NCI-H2196 treated with DMSO at 0.1 percent for 48 hours (cell line): ENCODE results near the gene WASF1.
"Not testable (repeated sequence)": the region's sequence is repeated elsewhere in the genome, so short reads cannot be mapped to it uniquely, and the experiment has no call there.

ENCODE experiments used
- DNase-seq: peaks from one replicate; lab custom pipeline; 2025; ENCODE audit not compliant: unreplicated experiment; lab: John Stamatoyannopoulos, UW

WASF1 gene

GRCh38 chr6:110095101-110095500 is 84.4 kb downstream of the WASF1 start:
- DNase-seq: no peak

- DNase-seq: no peak
These were observed 85.5 kb downstream of the WASF1 start for GRCh38 chr6:110093981-110094380.

GRCh38 chr6:110090876-110091275 is 88.6 kb downstream of the WASF1 start:
- DNase-seq: no peak

- DNase-seq: no peak
These were observed 90.1 kb downstream of the WASF1 start for GRCh38 chr6:110089323-110089722.

- DNase-seq: no peak
These were observed 94.2 kb downstream of the WASF1 start for GRCh38 chr6:110085285-110085684.

GRCh38 chr6:110083875-110084585 is 95.4 kb downstream of the WASF1 start:
- DNase-seq: no peak

GRCh38 chr6:110075406-110075805 is 104.1 kb downstream of the WASF1 start:
- DNase-seq: no peak

GRCh38 chr6:110073474-110073873 is 106.0 kb downstream of the WASF1 start:
- not testable (repeated sequence) for DNase-seq

GRCh38 chr6:110068592-110068967 is 110.9 kb downstream of the WASF1 start:
- no peak for DNase-seq

- no peak for DNase-seq
These were observed 111.5 kb downstream of the WASF1 start for GRCh38 chr6:110067837-110068591.

- no peak for DNase-seq
These were observed 114.5 kb downstream of the WASF1 start for GRCh38 chr6:110064744-110065524.

GRCh38 chr6:110063594-110064263 is 115.7 kb downstream of the WASF1 start:
- DNase-seq: no peak

- DNase-seq: no peak
These were observed 124.1 kb downstream of the WASF1 start for GRCh38 chr6:110055387-110055735.

- no peak for DNase-seq
These were observed 124.6 kb downstream of the WASF1 start for GRCh38 chr6:110054664-110055386.

- DNase-seq: peak; percentile 46
These were observed 125.9 kb downstream of the WASF1 start for GRCh38 chr6:110053395-110054240.

- no peak for DNase-seq
These were observed 129.0 kb downstream of the WASF1 start for GRCh38 chr6:110050440-110050813.
